SHP77 (cell line): ENCODE data around the gene ADH1C.
A peak's percentile ranks its signal among the peaks of the same experiment; 100 is the strongest.

Source experiments
- DNase-seq, 2 experiments: peaks; one replicate each; lab custom pipeline; 2025; lab: John Stamatoyannopoulos, UW

The ADH1C gene

DNA sequence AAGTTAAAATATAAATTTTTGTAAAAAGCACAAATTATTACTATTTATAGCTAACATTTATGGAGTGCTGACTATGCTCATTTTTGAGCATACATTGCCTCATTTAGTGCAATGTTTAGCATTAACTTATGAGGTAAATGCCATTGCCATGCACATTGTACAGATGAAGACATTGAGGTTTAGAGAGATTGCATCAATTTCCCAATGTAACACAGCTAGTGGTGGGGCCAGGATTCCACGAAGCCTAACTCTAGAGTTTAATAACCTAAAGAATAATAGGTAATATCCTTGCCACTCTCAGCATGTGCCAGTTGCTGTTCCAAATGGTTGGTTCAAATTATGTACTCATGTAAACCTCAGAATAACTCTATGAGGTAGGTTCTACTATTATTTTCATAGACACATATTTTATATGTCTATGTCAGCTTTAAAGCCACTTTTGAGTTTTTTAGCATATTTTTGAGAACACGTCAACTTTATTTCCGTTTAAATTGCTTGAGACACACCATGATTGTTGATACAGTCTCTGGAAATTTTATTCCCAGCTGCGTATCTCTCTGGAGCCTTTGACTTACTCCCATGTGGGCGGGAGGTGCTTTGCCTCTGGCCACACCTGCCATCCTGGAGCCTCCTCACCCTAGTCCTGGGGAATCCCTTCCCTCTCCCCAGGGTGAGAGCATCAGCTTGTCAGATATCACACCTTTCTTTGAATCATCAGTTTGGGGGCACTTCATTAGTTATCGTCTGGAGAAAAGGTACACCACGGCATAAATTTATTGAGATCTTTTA, 51.0 kb downstream of the ADH1C start:
- DNase-seq: no peak

DNA sequence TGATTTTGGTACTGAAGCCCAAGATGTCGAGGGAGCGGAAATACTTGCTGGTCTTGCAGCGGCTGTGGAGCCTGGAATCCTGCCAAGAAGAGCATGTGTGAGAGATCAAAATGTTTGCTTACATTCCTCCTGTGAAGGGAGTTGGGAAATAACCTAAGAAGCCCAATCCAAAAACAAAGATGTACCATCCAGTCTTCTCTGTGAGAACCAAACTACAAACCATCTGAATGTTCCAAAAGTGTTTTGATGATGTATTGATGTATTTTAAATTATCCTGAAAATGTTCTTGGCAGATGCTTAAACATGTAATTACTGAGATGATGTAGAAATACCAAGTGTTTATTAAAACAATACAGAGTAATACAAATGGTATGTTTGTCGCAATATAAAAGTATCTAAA, 51.6 kb downstream of the ADH1C start:
- DNase-seq: peak; percentile 24 to 44

DNA sequence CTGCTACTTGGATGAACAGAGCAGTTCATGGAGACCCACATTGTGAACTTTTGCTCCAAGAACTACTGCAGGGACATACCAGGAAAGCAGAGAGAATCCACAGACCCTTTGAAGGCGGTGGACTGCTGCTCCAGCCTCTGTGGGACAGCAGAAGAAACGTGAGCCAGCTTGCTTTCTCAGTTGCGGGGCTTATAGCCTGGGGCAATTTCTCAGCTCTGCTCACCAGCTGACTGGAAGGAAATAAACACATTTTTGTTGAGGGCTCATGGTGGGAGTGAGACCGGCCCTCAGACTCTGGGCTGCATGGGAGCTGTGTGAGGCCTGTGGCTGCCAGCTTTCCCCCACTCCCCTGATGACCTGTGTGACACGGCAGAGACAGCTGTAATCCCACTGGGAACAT, 59.2 kb downstream of the ADH1C start:
- no peak for DNase-seq

DNA sequence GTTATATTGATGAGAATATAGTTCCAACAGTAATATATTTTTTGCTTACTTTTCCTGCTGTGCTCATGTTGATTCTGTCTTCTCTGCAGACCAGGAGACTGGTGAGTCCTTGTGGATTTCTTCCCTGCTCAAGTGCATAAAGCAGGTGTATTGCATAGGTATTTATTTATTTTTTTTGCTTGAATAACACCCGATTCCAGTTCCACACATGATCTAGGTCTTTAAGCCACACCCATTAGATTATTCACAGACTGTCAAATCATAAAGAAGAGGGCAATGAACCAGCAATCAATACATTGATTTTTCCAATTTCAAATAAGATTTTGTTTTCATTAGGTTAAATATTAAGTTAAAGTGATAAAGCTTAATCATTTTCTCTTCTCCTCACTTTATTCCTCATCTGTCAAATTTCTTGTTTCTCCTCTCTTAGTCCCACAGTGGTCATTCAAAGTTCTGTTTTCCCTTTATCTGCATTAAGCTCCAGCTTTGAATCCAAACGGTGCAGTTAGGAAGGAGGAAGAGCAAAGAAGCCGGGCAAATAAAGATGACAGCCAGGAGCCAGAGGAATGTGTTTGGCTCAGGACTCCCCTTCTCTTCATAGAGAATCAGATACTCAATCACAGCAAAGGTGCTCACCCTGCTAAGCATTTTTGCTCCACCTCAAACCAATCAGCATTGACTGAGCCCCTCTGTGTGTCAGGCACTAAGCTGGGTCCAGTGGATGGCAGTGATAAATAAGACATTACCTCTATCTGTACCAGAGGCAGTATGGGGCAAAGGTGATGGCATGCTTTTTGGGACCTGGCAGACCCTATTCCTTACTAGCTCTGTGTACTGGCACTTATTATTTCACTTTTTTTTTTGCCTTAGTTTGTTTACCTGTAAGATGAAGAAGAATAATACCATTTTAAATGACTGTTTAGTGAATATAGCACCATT, 61.4 kb downstream of the ADH1C start, which contains the start of gene ADH1A:
Gene ADH1A (minus strand): TSS at position 138 of the 939 bp plus-strand sequence. CDS start 71 bp downstream, at position 67.
- DNase-seq: no peak
